GM15510 (cell line): ENCODE data around the gene C1orf74.

Experiments used
- POLR2A ChIP-seq: IDR thresholded peaks from 3 replicates; pipeline ENCODE4 v1.6.1; 2011; ENCODE audit warnings: borderline replicate concordance; ENCODE audit not compliant: insufficient read length; ENCODE audit errors: extremely low read depth

The C1orf74 gene

DNA sequence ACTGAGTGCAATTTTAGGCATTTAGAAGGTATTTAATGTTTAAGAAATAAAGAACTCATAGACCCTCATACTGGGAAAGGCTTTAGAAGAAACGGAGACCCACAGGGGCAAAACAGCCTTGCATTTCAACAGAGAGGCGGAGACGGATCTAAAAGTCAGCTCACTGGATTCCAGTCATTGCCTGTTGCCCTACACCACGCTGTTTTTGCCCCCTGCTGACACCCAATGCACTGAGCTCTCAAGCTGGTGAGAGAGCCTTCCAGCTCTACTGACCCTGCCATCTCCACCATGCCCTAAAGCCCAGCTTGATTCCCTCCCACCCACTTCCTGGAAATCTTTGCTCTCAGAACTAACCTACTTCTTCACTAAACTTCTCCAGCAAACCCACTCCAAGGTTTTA is 35.7 kb downstream of the C1orf74 start:
- no peak for TF ChIP-seq POLR2A

- no peak for TF ChIP-seq POLR2A
Observed at GRCh38 chr1:209747580-209748262, 36.6 kb downstream of the C1orf74 start.

GRCh38 chr1:209746451-209747165 is 37.8 kb downstream of the C1orf74 start:
- no peak for TF ChIP-seq POLR2A

DNA sequence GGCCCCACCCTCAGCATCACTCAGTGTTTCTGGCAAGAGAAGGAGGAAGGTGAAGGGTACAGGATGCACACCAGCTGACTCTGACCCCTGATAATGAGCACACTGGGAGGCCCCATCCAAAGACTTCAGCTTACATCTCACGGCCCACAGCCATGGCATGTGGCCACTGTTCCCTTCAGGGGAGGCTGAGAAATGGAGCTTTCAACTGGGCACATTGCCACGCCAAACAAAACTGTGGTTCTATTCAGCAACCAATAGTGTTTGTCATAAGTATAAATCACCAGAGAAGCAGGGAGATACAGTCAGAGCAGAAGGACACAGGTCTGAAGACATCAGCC is 41.2 kb downstream of the C1orf74 start:
- TF ChIP-seq POLR2A, result no peak

- TF ChIP-seq POLR2A, result no peak
Observed at GRCh38 chr1:209742409-209743144, 41.8 kb downstream of the C1orf74 start.

DNA sequence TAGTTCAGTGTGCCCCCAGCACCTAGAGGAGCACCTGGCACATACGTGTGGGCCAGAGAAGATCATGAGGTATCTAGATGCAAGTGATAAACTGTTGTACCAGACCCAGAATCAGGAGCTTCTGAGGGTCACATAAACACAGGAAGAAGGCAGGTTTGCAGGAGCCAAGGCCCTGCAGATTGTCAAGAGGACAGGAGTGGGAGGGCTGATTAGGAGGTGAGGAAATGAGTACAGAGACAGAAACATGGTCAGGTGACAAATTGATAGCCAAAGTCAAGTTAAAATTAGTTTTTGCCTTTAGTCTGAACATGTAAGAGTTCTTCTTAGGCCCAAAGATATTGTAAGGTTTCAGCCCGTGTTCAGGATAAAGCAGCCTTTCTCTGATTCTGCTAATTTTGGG is 42.5 kb downstream of the C1orf74 start:
- TF ChIP-seq POLR2A, result no peak

DNA sequence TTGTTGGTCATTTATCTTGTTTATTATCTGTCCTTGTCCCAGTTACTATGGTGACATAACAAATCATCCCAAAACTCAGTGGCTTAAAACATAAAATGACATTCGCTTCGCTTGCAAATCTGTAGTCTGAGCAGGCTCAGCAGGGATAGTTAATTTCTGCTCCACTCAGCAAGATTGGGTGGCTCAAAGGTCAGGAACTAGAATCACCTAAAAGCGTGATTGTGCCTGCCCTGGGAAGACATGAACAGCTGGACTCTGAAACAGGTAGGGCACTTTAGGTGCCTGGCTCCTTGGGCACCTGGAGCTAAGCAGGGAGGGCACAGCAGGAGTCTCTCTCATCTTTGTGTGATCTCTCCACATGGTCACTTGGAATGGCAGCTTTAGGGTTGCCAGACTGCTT is 43.2 kb downstream of the C1orf74 start:
- TF ChIP-seq POLR2A, result no peak

GRCh38 chr1:209738270-209738669 is 46.1 kb downstream of the C1orf74 start:
- TF ChIP-seq POLR2A, result no peak

DNA sequence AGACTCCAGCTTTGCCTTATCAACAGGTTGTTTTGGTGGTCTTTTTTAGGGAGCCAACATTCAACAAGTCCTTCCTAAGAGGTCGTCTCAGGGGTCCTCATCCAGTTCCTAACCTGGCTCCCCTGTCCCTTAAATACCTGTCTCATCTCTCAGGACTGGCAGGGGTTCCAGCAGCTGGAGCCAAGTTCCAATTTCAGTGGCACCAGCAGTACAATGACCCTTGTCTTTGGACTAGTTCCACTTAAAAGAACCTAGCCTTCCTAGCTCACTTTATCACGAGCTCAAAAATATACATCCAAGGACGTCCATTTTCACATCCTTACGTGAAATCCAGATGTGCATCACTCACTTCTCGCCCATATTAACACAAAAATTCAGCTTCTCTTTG is 47.2 kb downstream of the C1orf74 start:
- no peak for TF ChIP-seq POLR2A

GRCh38 chr1:209736490-209737117 is 47.8 kb downstream of the C1orf74 start:
- no peak for TF ChIP-seq POLR2A

- no peak for TF ChIP-seq POLR2A
Observed at GRCh38 chr1:209733409-209734192, 50.8 kb downstream of the C1orf74 start.

DNA sequence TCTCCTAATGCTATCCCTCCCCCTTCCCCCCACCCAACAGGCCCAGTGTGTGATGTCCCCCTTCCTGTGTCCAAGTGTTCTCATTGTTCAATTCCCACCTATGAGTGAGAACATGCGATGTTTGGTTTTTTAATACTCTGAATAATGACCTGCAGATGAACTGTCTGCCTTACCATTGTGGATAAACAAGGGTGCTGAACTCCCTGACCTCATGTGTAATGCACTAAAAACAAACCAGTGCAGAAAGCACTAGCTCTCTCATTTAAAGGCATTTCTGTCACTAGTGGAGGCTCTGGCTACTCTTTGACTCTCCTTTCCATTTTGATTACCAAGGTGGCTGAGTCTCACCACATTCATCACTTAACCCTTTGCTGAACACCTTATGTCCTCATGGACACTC is 51.6 kb downstream of the C1orf74 start:
- no peak for TF ChIP-seq POLR2A

DNA sequence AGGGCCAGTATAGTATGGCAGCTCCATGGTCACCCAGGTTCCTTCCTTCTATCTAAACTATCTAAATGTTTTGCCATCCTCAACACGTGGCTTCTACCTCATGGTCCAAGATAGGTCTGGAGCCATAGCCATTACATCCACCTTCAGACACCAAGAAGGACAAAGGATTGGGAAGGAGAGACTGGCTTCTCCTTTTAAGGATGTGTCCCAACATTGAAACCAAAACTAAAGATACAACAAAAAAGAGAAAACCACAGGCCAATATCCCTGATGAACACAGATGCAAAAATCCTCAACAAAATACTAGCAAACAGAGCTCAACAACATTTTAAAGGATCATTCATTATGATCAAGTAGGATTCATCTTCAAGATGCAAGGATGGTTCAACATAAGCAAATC is 54.9 kb downstream of the C1orf74 start:
- TF ChIP-seq POLR2A, result no peak
